ENCODE measurements around the gene ITGA2. TPM values are rescaled to one million over a fixed set of nuclear protein-coding genes. Genes with fewer than 3 reads are reported as not detected.

Gene ITGA2
- total and polyA plus RNA-seq, 9 of the 15 experiments (the other 6 are each of a cell fraction or from before 2014, with no cell fraction given) = 0.01 to 0.09 (median 0.03) TPM; not detected in 5

DNA sequence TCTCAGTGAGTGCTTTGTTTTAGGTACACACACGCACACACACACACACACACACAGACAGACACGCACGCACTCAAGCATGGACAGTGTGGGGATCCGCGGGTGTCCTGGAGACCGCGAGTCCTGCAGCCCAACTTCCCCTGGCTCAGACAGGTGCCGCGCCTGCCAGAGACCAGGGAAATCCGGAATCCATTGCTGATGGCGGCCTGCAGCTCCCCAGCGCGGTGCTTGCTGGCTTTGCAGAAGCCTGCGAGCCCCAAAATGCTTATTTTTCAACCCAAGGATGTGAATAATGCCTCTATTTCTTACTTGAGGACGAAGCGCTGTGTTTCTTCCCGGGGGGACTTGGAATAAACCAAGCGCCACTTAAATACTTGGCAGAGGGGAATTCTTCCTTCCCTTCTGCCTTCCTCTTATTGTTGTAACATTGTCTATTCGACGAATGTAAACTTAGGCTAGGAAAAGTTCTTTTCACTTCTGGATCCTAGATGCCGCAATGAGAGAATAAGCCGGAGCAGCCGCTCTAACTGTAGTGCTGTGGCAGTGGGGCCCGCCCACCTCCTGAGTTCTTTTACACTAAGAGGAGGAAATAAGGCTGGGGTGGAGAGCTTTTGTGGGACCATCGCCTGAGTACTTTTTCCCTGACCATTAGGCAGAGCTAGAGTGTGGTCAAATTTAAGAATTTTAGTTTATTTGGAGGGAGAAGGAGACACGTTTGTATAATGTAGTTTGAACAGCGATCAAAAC is 802 bp downstream of the ITGA2 start:
- peaks cover 0 to 14% of the 10 kb centered on the region in 2 experiments; a peak in 2 of 5 replicates for H3K4me1 ChIP-seq (replicated peaks in 1 of 2; ENCODE audit: control insufficient read depth in 2 of 2, insufficient read depth in 2 of 2, low read length in 2 of 2)
- H3K9me3 ChIP-seq (replicated peaks; ENCODE audit: control insufficient read depth, insufficient read depth, low read depth, low read length) = no peaks in the 10 kb centered on the region
- FAIRE-seq (no peak), ATAC-seq (peak; percentile 56), DNase-seq (ENCODE audit: extremely low read depth in 1 of 4, low spot score in 3 of 4) (no peak)
- H3K79me2 ChIP-seq (ENCODE audit: control insufficient read depth, insufficient read depth, low read length) = no peaks in the 10 kb centered on the region
- 15% methylated on average over 27 of the region's 27 CpGs for WGBS (ENCODE audit: insufficient coverage, low coverage, missing lambda C conversion rate)
- no peak overlapping the region for H3K4me3 ChIP-seq
- peak overlapping the region; percentile 65 for H3K4me2 ChIP-seq (ENCODE audit: insufficient read depth, low read length)
- H3K27ac ChIP-seq (ENCODE audit: extremely low read depth, low read depth, low read length) = no peak overlapping the region
- H3K9ac ChIP-seq (ENCODE audit: insufficient read depth in 1 of 2, low read depth in 2 of 2, low read length in 2 of 2) = peak overlapping the region in 1 of 2 experiments; percentile 73; a peak in 2 of 4 replicates
- H2AFZ ChIP-seq (ENCODE audit: low read depth, low read length) = peak overlapping the region; percentile 64
- CTCF ChIA-PET (ENCODE audit: low intra/inter-chr PET ratio) = no interaction called here
- POLR2A ChIA-PET = no interaction called here
- peaks cover 17 to 21% of the 10 kb centered on the region in 2 experiments; a peak in 4 of 5 replicates for H3K27me3 ChIP-seq (ENCODE audit: control insufficient read depth in 2 of 2, insufficient read depth in 2 of 2, low read length in 2 of 2)
- TF ChIP-seq, protein P1, sequence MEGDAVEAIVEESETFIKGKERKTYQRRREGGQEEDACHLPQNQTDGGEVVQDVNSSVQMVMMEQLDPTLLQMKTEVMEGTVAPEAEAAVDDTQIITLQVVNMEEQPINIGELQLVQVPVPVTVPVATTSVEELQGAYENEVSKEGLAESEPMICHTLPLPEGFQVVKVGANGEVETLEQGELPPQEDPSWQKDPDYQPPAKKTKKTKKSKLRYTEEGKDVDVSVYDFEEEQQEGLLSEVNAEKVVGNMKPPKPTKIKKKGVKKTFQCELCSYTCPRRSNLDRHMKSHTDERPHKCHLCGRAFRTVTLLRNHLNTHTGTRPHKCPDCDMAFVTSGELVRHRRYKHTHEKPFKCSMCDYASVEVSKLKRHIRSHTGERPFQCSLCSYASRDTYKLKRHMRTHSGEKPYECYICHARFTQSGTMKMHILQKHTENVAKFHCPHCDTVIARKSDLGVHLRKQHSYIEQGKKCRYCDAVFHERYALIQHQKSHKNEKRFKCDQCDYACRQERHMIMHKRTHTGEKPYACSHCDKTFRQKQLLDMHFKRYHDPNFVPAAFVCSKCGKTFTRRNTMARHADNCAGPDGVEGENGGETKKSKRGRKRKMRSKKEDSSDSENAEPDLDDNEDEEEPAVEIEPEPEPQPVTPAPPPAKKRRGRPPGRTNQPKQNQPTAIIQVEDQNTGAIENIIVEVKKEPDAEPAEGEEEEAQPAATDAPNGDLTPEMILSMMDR (IDR thresholded peaks at IDR 0.05 in 2 of 3, conservative IDR thresholded peaks at IDR 0.05 in 1 of 3; ENCODE audit: insufficient read depth in 2 of 3, low read depth in 1 of 3, low read length in 3 of 3) = 0 out of 6 replicates have a peak, but pooled peaks of 1 of the 3 experiments have one; percentile 4
- no peak for TF ChIP-seq NCOA2 (IDR thresholded peaks at IDR 0.05; ENCODE audit: partially characterized antibody in 2 of 2)
- no peaks in the 10 kb centered on the region for H3K9me1 ChIP-seq (ENCODE audit: control insufficient read depth, insufficient read depth, low read length)
- intact Hi-C loops (cut with micrococcal nuclease) (no loop called here), in situ Hi-C loops (cut with MboI) (no loop called here)
- no peaks in the 10 kb centered on the region for H4K20me1 ChIP-seq (replicated peaks; ENCODE audit: control insufficient read depth, insufficient read depth, low read length)
- BruUV-seq (replicated peaks) = no TSS peak
- H3K36me3 ChIP-seq (ENCODE audit: control insufficient read depth, insufficient read depth, low read length) = no peaks in the 10 kb centered on the region

All from K562 (cell line).